HG02763 (cell line): ENCODE measurements around the gene GPSM1.

Experiments used
- ATAC-seq: cut with Tn5 transposase; IDR thresholded peaks from one replicate; pipeline ENCODE4 v1.9.1; 2021; ENCODE audit warnings: mild to moderate bottlenecking, moderate library complexity; ENCODE audit not compliant: unreplicated experiment

Gene GPSM1

GRCh38 chr9:136291306-136292025 lies 35.9 kb upstream of the GPSM1 start:
- no peak for ATAC-seq

- no peak for ATAC-seq
Measured at GRCh38 chr9:136292026-136292538, 35.3 kb upstream of the GPSM1 start.

DNA sequence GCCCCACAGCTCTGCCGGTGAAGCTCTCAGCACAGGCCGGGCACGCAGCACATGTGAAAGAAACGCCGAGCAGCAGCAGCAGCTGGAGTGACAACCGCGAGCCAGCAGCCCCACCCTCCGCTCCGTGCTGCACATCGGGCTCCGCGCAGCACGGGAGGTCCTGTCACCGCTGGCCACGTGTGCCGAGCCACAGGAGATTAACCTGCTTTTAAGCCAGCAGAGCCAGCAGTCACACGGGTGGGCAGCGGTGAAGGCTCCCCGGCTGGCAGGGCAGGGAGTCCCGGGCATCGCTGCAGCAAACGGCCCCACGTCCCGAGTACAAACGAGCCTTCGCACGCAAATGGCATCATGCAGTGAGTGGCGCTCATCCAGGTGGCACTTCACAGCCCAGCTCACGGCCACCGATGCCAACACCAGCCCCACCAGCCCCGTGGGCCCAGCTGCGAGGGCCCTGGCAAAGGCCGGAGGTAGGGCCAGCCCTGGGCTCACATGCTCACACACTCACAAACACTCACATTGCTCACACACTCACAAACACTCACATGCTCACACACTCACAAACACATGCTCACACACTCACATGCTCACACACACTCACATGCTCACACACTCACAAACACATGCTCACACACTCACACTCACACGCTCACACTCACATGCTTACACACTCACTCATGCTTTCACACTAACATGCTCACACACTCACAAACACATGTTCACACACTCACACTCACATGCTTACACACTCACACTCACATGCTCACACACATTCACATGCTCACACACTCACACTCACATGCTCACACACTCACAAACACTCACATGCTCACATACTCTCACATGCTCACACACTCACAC lies 34.5 kb upstream of the GPSM1 start:
- no peak for ATAC-seq

DNA sequence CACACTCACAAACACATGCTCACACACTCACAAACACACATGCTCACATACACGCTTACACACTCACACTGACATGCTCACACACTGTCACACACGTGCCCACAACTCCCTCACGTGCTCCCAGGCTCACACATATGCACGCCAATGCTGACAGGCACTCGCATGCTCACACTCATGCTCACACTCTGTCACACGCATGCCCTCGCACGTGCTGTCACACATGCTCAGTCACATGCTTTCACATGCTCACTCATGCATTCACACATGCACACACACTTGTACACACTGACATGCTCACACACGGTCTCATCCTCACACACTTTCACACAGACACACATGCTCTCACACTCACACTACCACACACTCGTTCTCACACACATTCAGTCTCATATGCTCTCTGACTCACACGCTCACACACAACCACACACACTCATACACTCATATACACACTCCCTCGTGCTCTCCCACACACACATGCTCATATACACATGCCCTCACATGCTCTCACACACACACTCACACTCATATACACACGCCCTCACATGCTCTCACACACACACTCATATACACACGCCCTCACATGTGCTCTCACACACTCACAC lies 33.8 kb upstream of the GPSM1 start:
- ATAC-seq: no peak

DNA sequence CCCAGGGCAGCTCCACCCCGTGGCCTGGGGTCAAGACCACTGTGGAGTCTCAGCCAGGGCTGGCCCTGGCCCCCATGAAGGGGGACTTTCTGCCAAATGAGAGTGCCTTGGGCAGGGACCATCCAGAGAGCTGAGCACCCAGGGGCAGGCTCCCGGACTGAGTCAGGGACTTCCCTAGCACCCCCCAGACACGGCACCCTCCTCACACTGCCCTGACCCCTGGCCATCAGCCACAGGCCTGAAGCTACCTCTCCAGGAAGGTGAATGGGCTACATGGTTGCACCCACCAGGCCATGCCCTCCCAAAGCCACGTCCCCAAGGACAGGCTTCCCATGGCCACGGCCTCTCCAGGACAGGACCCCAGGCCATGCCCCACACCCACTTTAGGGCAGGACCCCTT lies 32.9 kb upstream of the GPSM1 start:
- no peak for ATAC-seq

- no peak for ATAC-seq
Measured at GRCh38 chr9:136295055-136295454, 32.3 kb upstream of the GPSM1 start.

- no peak for ATAC-seq
Measured at GRCh38 chr9:136295542-136296433, 31.6 kb upstream of the GPSM1 start.

DNA sequence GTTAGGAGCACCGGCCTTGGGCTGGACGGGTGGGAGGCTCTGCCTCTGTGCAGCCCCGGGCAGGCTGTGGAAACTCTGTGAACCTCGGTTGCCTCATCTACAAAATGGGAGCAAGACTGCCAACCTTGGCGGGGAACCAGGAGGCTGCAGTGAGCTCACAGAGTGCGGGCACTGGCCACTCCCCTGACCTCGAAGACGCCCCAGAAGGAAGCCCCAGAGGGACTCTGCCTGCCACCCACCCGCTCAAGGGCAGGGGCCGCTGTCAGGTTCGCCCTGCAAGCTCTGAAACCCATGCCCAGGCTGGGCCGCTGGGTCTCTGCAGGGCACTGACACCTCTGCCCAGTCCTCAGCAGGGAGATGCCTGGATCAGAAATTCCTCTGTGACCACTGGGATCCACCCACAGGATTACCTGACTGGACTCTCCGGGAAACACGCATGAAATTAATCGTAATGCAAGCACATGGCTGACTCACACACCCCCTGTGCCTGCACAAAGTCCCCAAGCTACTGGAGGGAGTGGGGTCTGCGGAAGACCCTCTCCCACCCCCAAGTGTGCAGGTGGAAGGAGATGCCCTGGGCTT lies 30.8 kb upstream of the GPSM1 start:
- no peak for ATAC-seq

DNA sequence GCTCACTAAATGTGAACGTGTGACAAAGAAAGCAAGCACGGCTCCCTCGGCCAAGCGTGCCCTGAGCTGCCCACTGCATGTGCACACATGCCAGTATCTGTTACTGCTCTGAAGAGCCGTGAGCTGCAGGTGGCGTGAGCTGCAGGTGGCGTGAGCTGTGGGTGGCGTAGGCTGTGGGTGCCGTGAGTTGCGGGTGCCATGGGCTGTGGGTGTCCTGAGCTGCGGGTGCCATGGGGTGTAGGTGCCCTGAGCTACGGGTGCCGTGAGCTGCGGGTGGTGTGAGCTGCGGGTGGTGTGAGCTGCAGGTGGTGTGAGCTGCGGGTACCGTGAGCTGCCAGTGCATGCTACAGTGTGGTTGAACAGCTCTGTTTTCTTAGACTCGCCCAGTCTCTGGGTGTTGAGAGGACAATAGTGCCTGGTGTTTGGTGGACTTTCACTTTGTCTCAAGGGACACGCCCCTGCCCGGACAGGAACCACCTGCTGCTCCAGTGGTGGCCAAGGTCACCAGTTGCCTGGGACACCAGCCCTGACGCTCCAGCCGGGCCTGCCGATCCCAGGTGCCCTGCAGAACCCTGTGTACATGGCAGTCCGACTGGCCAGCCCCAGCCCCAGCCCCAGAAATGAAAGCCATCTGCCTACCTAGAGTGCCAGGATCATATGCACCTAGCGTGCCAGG lies 30.2 kb upstream of the GPSM1 start:
- ATAC-seq: no peak

- ATAC-seq: no peak
Measured at GRCh38 chr9:136297766-136298735, 29.3 kb upstream of the GPSM1 start.

DNA sequence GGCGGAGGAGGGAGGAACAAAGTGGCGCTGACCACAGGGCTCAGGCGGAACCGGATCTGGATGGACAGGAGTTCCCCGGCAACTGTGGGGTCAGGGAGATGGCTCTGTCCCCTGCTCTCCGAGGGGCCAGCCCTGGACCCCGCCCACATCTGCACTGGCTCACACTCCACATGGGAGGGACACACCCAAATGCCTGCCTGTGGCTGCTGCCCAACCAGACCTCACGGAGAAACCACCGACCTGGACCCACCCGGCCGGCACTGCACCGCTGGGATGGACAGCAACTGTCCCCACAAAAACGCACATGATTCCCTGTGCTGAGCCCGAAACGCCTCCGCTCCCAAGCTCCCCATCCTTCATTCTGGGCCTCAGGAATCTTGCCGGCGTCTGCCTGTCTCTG lies 28.2 kb upstream of the GPSM1 start:
- ATAC-seq: no peak

- no peak for ATAC-seq
Measured at GRCh38 chr9:136299541-136299940, 27.8 kb upstream of the GPSM1 start.

DNA sequence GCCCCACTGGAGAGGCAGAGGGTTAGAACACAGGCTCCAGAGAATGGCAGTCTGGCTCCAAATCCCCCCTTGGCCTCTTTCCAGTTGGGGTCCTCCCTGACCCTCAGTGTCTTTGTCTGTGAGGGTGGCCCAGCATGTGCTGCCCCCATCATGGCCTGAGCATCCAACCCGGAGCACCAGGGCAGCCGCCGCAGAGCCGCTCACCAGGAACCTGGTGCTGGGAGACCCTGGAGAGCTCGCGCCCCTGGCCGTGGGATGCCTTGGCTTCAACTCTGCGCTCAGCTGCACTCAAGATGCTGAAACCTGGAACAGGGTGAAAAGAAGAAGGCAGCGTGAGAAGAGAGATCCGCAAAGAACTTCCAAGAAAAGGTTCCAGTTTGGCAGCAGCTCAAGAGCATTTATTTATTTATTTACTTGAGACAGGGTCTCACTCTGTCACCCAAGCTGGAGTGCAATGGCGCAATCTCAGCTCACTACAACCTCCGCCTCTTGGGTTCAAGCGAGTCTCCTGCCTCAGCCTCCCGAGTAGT lies 27.3 kb upstream of the GPSM1 start:
- no peak for ATAC-seq

DNA sequence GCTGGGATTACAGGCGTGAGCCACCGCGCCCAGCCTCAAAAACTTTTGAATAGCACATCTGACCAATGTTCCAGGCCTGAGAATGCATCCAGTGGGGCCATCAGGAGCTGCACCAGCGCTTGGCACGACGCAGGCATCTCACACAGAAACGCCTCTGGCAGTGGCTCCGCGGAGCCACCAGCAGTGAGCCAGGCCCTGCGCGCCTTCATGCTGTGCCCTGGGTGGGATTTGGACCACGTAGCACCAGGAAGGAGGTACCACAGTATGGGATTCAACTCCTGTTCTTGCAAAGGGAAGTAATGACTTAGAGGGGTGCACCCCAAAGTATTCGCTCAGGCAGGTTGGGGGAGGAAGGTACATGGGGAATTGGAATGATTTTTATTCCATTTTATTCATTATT lies 26.5 kb upstream of the GPSM1 start:
- no peak for ATAC-seq

DNA sequence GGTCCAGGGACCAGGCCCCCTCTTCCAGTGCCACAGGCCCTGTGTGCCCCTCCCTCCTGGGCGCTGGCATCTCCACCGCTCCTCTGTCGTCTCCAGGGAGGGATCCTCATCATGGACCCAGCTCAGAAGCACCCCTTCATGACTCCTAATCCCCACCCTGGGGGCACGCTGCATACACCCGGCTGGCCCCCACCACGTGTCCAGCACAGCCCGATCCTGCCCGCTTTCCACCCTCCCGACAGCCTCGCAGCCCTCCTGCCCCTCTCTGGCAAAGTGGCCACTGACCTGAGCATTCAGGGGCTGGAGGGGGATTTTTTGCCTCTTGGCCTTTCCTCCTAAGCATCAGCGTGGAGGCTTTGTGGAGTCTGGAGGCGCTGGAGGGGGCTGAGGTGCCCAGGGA lies 24.8 kb upstream of the GPSM1 start:
- ATAC-seq: no peak

GRCh38 chr9:136303066-136303824 lies 24.1 kb upstream of the GPSM1 start:
- no peak for ATAC-seq

- no peak for ATAC-seq
Measured at GRCh38 chr9:136303825-136304416, 23.4 kb upstream of the GPSM1 start, which contains the start of gene CCDC187. CCDC187 (minus strand) TSS chr9:136304094; CDS start chr9:136303830, 264 bp downstream.
